K562 (cell line): ENCODE results near the gene SLC7A4. TPM values are rescaled to one million over a fixed set of nuclear protein-coding genes. Genes with fewer than 3 reads are reported as not detected.
A peak's percentile ranks its signal among the peaks of the same experiment; 100 is the strongest.

Experiments
- KDM2B ChIP-seq: fragments of 250-450 bp; sonication (Bioruptor Pico); IDR thresholded peaks from 2 replicates; pipeline ENCODE4 v1.8.0; 2021; ENCODE audit warnings: mild to moderate bottlenecking, moderate library complexity
- KLF6 ChIP-seq: fragments of 250-450 bp; sonication (Bioruptor Pico); IDR thresholded peaks from 2 replicates; pipeline ENCODE4 v1.4.0; 2020; ENCODE audit warnings: mild to moderate bottlenecking, moderate library complexity, borderline replicate concordance
- MAFF ChIP-seq: IDR thresholded peaks from 2 replicates; pipeline ENCODE4 v1.6.1; 2012; ENCODE audit warnings: low read length, improper control_type of control experiment
- MBD2 ChIP-seq: sonication (generic); IDR thresholded peaks from 2 replicates; pipeline ENCODE4 v1.6.1; 2016; ENCODE audit warnings: low read depth, borderline replicate concordance
- NCOA6 ChIP-seq: fragments of 450-650 bp; IDR thresholded peaks from 2 replicates; pipeline ENCODE4 v1.6.1; 2017; ENCODE audit warnings: mild to moderate bottlenecking
- SAFB ChIP-seq: fragments of 200-400 bp; formaldehyde crosslinking; IDR thresholded peaks from 2 replicates; pipeline ENCODE4 v1.6.1; 2017; ENCODE audit warnings: low read depth, low read length, borderline replicate concordance
- SLC30A9 ChIP-seq: fragments of 250-450 bp; sonication (Bioruptor Pico); IDR thresholded peaks from 2 replicates; pipeline ENCODE4 v1.8.0; 2022; ENCODE audit warnings: mild to moderate bottlenecking, moderate library complexity
- TAL1 ChIP-seq: fragments of 450-650 bp; IDR thresholded peaks from 2 replicates; pipeline ENCODE4 v1.6.1; 2016; ENCODE audit warnings: mild to moderate bottlenecking
- U2AF1 ChIP-seq: fragments of 200-400 bp; formaldehyde crosslinking; optimal IDR thresholded peaks from 2 replicates; pipeline ENCODE3; 2017; ENCODE audit warnings: mild to moderate bottlenecking, low read depth, low read length, moderate library complexity
- ZNF408 ChIP-seq: fragments of 250-450 bp; sonication (Bioruptor Pico); IDR thresholded peaks from 2 replicates; pipeline ENCODE4 v1.4.0; 2020; ENCODE audit warnings: low read depth, mild to moderate bottlenecking, moderate library complexity
- ZNF444 ChIP-seq: fragments of 250-450 bp; sonication (Bioruptor Pico); IDR thresholded peaks from 2 replicates; pipeline ENCODE4 v1.4.0; 2020; ENCODE audit warnings: mild to moderate bottlenecking, moderate library complexity
- polyA plus RNA-seq, 8 experiments: library from polyadenylated mRNA; depleted of rRNA in 4 of 8; stranded (reverse) in 5 of 8; unstranded in 3 of 8; fragments of >200 nt; fragmentation: Nextera tagmentation in 2 of 8; fragmentation: Illumina TruSeq in 1 of 8; extraction: Ambion mirVana in 2 of 8; extraction: Trizol in 1 of 8; gene quantifications; 2 replicates each; pipeline versions ENCODE4 v1.2.1 to v1.2.3, GENCODE V29; 2011 to 2014; ENCODE audit warnings: inconsistent platforms in 1 of 8, missing spikeins in 1 of 8
- total RNA-seq, 7 experiments: library from RNA; depleted of rRNA in 6 of 7; stranded (reverse); fragments of >200 nt in 6 of 7; fragmentation: Illumina TruSeq in 2 of 7; extraction: Trizol in 2 of 7; gene quantifications; 2 replicates each; pipeline versions ENCODE4 v1.2.1 to v1.2.3, GENCODE V29; 2011 to 2021; ENCODE audit warnings: low replicate concordance in 1 of 7
- TF ChIP-seq, protein P1 (sequence below): sonication (generic); formaldehyde crosslinking; IDR thresholded peaks from 2 replicates; pipeline ENCODE4 v1.8.0; 2023; ENCODE audit warnings: missing genetic modification reagents, mild to moderate bottlenecking, borderline replicate concordance
- TF ChIP-seq, protein P2 (sequence below): fragments of 250-450 bp; sonication (Bioruptor Pico); IDR thresholded peaks from 2 replicates; pipeline ENCODE4 v1.5.0; 2022; ENCODE audit warnings: mild to moderate bottlenecking
- TF ChIP-seq, protein P3 (sequence below): sonication (generic); formaldehyde crosslinking; IDR thresholded peaks from 2 replicates; pipeline ENCODE4 v1.8.0; 2023; ENCODE audit warnings: mild to moderate bottlenecking, missing genetic modification reagents
- TF ChIP-seq, protein P4 (sequence below): sonication (generic); formaldehyde crosslinking; IDR thresholded peaks from 2 replicates; pipeline ENCODE4 v1.8.0; 2022; ENCODE audit warnings: mild to moderate bottlenecking, missing genetic modification reagents

The SLC7A4 gene
- total and polyA plus RNA-seq, 9 of the 15 experiments (the other 6 are each of a cell fraction or from before 2014, with no cell fraction given) = not detected

DNA sequence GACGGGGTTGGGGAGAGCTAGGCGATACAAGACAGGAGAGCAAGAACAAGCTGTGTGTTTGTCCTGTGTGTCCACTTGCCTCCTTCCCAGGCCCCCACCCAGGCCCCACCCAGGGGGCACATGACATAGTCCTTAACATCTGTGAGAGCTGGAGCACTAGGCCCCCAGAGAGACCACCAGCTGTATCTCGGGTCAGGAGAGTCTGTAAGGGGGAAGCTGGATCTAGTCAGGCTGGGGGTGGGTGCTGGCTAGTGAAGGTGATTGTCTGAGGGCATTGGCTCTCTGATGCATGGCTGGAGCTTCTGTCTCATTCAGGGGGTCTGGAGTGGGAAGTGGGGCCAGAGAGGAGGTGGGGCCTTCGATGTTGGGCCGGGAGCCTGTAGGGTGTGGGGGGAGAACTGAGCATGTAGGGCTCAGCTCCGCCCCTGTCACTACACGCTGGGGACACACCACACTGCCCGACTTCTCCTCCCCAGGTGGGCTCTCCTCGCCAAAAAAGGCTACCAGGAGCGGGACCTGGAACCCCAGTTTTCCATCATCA lies 16.8 kb downstream of the SLC7A4 start (continued):
- TF ChIP-seq, protein P1, sequence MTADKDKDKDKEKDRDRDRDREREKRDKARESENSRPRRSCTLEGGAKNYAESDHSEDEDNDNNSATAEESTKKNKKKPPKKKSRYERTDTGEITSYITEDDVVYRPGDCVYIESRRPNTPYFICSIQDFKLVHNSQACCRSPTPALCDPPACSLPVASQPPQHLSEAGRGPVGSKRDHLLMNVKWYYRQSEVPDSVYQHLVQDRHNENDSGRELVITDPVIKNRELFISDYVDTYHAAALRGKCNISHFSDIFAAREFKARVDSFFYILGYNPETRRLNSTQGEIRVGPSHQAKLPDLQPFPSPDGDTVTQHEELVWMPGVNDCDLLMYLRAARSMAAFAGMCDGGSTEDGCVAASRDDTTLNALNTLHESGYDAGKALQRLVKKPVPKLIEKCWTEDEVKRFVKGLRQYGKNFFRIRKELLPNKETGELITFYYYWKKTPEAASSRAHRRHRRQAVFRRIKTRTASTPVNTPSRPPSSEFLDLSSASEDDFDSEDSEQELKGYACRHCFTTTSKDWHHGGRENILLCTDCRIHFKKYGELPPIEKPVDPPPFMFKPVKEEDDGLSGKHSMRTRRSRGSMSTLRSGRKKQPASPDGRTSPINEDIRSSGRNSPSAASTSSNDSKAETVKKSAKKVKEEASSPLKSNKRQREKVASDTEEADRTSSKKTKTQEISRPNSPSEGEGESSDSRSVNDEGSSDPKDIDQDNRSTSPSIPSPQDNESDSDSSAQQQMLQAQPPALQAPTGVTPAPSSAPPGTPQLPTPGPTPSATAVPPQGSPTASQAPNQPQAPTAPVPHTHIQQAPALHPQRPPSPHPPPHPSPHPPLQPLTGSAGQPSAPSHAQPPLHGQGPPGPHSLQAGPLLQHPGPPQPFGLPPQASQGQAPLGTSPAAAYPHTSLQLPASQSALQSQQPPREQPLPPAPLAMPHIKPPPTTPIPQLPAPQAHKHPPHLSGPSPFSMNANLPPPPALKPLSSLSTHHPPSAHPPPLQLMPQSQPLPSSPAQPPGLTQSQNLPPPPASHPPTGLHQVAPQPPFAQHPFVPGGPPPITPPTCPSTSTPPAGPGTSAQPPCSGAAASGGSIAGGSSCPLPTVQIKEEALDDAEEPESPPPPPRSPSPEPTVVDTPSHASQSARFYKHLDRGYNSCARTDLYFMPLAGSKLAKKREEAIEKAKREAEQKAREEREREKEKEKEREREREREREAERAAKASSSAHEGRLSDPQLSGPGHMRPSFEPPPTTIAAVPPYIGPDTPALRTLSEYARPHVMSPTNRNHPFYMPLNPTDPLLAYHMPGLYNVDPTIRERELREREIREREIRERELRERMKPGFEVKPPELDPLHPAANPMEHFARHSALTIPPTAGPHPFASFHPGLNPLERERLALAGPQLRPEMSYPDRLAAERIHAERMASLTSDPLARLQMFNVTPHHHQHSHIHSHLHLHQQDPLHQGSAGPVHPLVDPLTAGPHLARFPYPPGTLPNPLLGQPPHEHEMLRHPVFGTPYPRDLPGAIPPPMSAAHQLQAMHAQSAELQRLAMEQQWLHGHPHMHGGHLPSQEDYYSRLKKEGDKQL (CRISPR knock-in tag) = no peak
- no peak for TF ChIP-seq KDM2B (CRISPR knock-in tag)
- TF ChIP-seq ZNF444 (CRISPR knock-in tag) = no peak
- TF ChIP-seq TAL1 = no peak
- TF ChIP-seq, protein P2, sequence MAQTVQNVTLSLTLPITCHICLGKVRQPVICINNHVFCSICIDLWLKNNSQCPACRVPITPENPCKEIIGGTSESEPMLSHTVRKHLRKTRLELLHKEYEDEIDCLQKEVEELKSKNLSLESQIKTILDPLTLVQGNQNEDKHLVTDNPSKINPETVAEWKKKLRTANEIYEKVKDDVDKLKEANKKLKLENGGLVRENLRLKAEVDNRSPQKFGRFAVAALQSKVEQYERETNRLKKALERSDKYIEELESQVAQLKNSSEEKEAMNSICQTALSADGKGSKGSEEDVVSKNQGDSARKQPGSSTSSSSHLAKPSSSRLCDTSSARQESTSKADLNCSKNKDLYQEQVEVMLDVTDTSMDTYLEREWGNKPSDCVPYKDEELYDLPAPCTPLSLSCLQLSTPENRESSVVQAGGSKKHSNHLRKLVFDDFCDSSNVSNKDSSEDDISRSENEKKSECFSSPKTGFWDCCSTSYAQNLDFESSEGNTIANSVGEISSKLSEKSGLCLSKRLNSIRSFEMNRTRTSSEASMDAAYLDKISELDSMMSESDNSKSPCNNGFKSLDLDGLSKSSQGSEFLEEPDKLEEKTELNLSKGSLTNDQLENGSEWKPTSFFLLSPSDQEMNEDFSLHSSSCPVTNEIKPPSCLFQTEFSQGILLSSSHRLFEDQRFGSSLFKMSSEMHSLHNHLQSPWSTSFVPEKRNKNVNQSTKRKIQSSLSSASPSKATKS (CRISPR knock-in tag) = no peak
- TF ChIP-seq, protein P3, sequence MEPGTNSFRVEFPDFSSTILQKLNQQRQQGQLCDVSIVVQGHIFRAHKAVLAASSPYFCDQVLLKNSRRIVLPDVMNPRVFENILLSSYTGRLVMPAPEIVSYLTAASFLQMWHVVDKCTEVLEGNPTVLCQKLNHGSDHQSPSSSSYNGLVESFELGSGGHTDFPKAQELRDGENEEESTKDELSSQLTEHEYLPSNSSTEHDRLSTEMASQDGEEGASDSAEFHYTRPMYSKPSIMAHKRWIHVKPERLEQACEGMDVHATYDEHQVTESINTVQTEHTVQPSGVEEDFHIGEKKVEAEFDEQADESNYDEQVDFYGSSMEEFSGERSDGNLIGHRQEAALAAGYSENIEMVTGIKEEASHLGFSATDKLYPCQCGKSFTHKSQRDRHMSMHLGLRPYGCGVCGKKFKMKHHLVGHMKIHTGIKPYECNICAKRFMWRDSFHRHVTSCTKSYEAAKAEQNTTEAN = no peak
- no peak for TF ChIP-seq U2AF1
- no peak for TF ChIP-seq NCOA6
- no peak for TF ChIP-seq SAFB
- 0 out of 2 replicates have a peak, but pooled peaks have one; percentile 12 for TF ChIP-seq KLF6
- TF ChIP-seq MAFF = no peak
- no peak for TF ChIP-seq MBD2
- TF ChIP-seq, protein P4, sequence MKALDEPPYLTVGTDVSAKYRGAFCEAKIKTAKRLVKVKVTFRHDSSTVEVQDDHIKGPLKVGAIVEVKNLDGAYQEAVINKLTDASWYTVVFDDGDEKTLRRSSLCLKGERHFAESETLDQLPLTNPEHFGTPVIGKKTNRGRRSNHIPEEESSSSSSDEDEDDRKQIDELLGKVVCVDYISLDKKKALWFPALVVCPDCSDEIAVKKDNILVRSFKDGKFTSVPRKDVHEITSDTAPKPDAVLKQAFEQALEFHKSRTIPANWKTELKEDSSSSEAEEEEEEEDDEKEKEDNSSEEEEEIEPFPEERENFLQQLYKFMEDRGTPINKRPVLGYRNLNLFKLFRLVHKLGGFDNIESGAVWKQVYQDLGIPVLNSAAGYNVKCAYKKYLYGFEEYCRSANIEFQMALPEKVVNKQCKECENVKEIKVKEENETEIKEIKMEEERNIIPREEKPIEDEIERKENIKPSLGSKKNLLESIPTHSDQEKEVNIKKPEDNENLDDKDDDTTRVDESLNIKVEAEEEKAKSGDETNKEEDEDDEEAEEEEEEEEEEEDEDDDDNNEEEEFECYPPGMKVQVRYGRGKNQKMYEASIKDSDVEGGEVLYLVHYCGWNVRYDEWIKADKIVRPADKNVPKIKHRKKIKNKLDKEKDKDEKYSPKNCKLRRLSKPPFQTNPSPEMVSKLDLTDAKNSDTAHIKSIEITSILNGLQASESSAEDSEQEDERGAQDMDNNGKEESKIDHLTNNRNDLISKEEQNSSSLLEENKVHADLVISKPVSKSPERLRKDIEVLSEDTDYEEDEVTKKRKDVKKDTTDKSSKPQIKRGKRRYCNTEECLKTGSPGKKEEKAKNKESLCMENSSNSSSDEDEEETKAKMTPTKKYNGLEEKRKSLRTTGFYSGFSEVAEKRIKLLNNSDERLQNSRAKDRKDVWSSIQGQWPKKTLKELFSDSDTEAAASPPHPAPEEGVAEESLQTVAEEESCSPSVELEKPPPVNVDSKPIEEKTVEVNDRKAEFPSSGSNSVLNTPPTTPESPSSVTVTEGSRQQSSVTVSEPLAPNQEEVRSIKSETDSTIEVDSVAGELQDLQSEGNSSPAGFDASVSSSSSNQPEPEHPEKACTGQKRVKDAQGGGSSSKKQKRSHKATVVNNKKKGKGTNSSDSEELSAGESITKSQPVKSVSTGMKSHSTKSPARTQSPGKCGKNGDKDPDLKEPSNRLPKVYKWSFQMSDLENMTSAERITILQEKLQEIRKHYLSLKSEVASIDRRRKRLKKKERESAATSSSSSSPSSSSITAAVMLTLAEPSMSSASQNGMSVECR (CRISPR knock-in tag) = no peak
- TF ChIP-seq SLC30A9 (CRISPR knock-in tag) = no peak
- 0 out of 2 replicates have a peak, but pooled peaks have one; percentile 67 for TF ChIP-seq ZNF408
